IPS-18a (cell line): ENCODE measurements around the gene NDUFS3.

ENCODE experiments used
- H3K27ac ChIP-seq: one replicate; pipeline ENCODE4 v1.5.1; 2013; ENCODE audit warnings: low read length
- H3K27me3 ChIP-seq: one replicate; pipeline ENCODE4 v1.6.1; 2013; ENCODE audit warnings: mild to moderate bottlenecking, low read length; ENCODE audit not compliant: control insufficient read depth, insufficient read depth
- H3K36me3 ChIP-seq: one replicate; pipeline ENCODE4 v1.6.1; 2013; ENCODE audit warnings: low read depth, low read length; ENCODE audit not compliant: control insufficient read depth
- H3K4me1 ChIP-seq: one replicate; pipeline ENCODE4 v1.6.1; 2013; ENCODE audit warnings: low read depth, low read length; ENCODE audit not compliant: control insufficient read depth
- H3K4me3 ChIP-seq: one replicate; pipeline ENCODE4 v1.5.1; 2013; ENCODE audit warnings: low read length
- H3K9ac ChIP-seq: one replicate; pipeline ENCODE4 v1.6.1; 2013; ENCODE audit warnings: mild to moderate bottlenecking, low read length, moderate library complexity
- H3K9me3 ChIP-seq: one replicate; pipeline ENCODE4 v1.6.1; 2013; ENCODE audit warnings: low read depth, low read length; ENCODE audit not compliant: control insufficient read depth

The NDUFS3 gene

GRCh38 chr11:47616726-47617416, 38.0 kb downstream of the NDUFS3 start:
- no peak overlapping the region for H3K4me3 ChIP-seq
- H3K9ac ChIP-seq = no peak overlapping the region
- no peaks in the 10 kb centered on the region for H3K9me3 ChIP-seq
- no peak overlapping the region for H3K27ac ChIP-seq
- peaks cover 29% of the 10 kb centered on the region for H3K36me3 ChIP-seq
- H3K4me1 ChIP-seq = no peaks in the 10 kb centered on the region
- H3K27me3 ChIP-seq = no peaks in the 10 kb centered on the region

GRCh38 chr11:47617417-47617809, 38.5 kb downstream of the NDUFS3 start:
- H3K9ac ChIP-seq = no peak overlapping the region
- peaks cover 35% of the 10 kb centered on the region for H3K36me3 ChIP-seq
- H3K4me3 ChIP-seq = no peak overlapping the region
- no peaks in the 10 kb centered on the region for H3K27me3 ChIP-seq
- no peak overlapping the region for H3K27ac ChIP-seq
- H3K4me1 ChIP-seq = no peaks in the 10 kb centered on the region
- no peaks in the 10 kb centered on the region for H3K9me3 ChIP-seq

- no peak overlapping the region for H3K27ac ChIP-seq
Observed at GRCh38 chr11:47620836-47621378, 42.0 kb downstream of the NDUFS3 start.

GRCh38 chr11:47626234-47626633, 47.4 kb downstream of the NDUFS3 start:
- no peaks in the 10 kb centered on the region for H3K4me1 ChIP-seq
- no peaks in the 10 kb centered on the region for H3K9me3 ChIP-seq
- no peak overlapping the region for H3K4me3 ChIP-seq
- no peak overlapping the region for H3K9ac ChIP-seq
- no peaks in the 10 kb centered on the region for H3K27me3 ChIP-seq
- peaks cover 87% of the 10 kb centered on the region for H3K36me3 ChIP-seq
- no peak overlapping the region for H3K27ac ChIP-seq

More at GRCh38 chr11:47620836-47621378, 42.0 kb downstream of the NDUFS3 start:
- Histone ChIP-seq H3K9ac (no peak overlapping the region), H3K9me3 (no peaks in the 10 kb centered on the region), H3K4me1 (no peaks in the 10 kb centered on the region), H3K36me3 (peaks cover 62% of the 10 kb centered on the region), H3K4me3 (no peak overlapping the region), H3K27me3 (no peaks in the 10 kb centered on the region)

GRCh38 chr11:47628026-47628425, 49.2 kb downstream of the NDUFS3 start:
- no peak overlapping the region for H3K4me3 ChIP-seq
- no peaks in the 10 kb centered on the region for H3K9me3 ChIP-seq
- H3K36me3 ChIP-seq = peaks cover 79% of the 10 kb centered on the region
- H3K27me3 ChIP-seq = no peaks in the 10 kb centered on the region
- H3K9ac ChIP-seq = no peak overlapping the region
- H3K4me1 ChIP-seq = no peaks in the 10 kb centered on the region
- no peak overlapping the region for H3K27ac ChIP-seq

- H3K27me3 ChIP-seq = no peaks in the 10 kb centered on the region
- no peak overlapping the region for H3K9ac ChIP-seq
- no peaks in the 10 kb centered on the region for H3K4me1 ChIP-seq
- H3K27ac ChIP-seq = no peak overlapping the region
- no peaks in the 10 kb centered on the region for H3K9me3 ChIP-seq
- H3K36me3 ChIP-seq = peaks cover 75% of the 10 kb centered on the region
- H3K4me3 ChIP-seq = no peak overlapping the region
Observed at GRCh38 chr11:47631473-47631872, 52.6 kb downstream of the NDUFS3 start.
